ENCODE data around the gene MAT2A. TPM values are rescaled to one million over a fixed set of nuclear protein-coding genes. Genes with fewer than 3 reads are reported as not detected.
"Not testable (repeated sequence)": the region's sequence is repeated elsewhere in the genome, so short reads cannot be mapped to it uniquely, and the experiment has no call there.

The MAT2A gene
- polyA plus RNA-seq, 1 donor: 188 TPM

DNA sequence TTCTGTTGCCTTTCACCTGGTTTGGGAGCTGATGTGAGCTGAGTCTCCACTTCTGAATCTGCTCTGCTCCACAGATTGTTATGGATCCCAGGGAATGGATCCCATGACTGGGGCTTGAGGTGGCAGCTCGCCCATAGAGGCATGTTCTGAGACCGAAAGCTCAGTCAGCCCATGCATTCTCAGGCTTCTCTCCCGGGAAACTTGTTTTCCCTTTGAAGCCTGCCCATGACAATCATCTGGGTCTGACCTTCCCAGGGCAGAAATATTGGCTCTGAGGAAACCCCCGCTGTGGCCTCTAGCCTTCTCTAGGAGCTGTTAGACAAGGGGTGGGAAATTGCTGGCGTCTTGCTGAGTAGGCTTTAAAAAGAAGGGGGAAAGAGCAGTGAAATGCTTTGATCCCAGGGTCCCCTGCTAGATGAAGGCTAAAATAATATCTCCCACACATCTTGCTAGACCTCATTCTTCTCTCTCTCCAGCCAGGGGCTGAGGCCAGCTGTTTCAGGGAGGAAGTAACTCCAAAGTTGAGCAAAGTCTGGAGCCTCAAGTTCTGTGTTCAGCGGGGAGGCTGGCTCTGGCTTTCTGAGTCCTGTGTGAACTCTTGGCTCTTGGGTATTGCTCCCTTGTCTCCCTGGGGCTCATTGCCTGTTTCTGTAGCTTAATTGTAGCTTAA lies 40.4 kb downstream of the MAT2A start:
- no peak for DNase-seq

DNA sequence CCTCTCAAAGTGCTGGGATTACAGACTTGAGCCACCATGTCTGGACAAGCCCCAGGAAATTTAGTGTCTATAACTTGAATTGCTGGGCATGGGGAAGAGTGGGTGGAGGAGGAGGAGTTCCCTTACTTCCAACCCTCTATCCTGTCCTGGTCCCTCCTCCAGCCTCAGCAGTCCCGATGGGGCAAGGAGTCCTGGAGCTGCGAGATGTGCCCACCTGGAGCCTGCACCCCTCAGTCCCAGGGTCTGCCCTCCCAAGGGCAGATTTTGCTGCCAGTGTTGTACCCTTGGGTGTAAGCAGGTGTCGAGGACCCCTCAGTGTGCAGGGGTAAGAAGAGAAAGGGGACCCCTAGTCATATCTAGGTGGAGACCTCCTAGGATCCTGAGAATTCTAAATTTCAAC lies 41.2 kb downstream of the MAT2A start:
- DNase-seq: no peak

DNA sequence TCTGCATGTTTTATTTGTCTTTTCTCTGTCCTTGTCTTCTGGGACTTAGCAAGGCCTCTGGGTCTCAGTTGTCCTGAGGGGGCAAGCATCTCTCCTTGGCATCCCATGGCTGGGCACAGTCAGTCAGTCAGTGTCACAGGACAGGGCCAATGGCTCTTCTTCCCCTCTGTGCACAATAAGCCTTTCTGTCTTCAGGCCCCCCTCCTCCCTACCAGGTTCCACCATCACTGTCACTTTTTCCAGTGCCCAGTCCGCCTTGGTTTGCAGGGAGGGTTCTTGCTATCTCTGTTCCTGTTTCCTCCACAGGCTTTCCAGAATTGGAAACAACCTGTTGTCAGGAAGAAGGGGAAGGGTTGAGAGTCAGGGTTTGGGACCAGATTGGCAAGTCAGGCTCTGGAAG lies 43.5 kb downstream of the MAT2A start:
- no peak for DNase-seq

DNA sequence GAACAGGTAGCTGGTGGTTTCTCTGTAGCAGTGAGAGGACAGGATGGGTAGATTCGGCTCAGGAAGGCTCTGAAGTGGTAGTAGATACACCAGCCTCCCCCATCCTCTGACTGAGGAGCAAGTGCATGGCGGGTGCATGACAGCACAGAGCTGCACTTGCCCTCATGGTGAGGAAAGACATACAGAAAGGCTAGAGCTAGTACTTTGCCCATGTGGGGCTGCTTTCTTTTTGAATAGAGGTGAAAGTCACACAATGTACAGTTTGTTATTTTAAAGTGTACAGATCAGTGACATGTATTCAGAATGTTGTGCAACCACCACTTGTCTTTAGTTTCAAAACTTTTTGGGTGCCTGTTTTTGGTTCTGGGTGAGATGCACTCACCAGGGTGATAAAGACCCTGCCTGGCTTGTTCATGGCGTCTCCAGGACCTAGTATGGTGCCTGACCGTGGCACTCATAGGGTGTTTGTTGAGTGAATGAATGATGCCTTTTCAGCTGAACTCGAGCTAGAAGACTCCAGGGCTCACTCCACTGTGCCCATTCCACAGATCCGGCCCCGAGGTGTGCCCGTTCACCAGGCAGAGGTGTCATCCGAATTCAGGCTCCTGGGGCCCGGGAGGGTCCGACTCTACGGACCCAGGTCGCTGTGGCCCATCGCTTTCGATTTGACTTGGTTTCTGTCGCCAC lies 44.8 kb downstream of the MAT2A start:
- no peak for DNase-seq

DNA sequence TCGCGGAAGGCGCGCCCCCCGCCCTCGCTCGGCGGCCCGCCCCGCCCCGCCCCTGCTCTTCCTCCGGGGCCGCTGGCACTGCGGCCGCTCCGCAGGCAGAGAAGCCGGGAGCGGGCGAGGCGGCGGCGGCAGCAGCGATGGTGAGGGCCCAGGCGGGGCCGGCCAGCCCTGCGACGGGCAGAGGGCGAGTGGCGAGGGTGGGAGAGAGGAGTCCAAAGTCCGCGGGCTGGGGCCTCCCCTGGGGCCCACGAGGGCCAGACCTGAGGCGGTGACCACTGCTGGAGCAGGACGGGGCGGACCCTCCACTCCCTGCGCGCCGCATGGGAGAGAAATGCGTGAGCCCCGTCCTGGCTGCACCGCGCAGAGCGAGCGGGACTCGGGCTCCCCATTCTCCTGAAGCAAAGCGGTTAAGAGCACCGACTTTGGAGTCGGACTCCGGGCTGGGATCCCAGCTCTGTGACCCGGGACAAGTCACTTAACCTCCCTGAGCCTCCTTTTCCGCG lies 45.4 kb downstream of the MAT2A start, which contains the start of gene VAMP5:
Gene VAMP5 (plus strand): TSS at position 78 of the 503 bp plus-strand sequence. CDS start 60 bp downstream, at position 138.
- no peak for DNase-seq

DNA sequence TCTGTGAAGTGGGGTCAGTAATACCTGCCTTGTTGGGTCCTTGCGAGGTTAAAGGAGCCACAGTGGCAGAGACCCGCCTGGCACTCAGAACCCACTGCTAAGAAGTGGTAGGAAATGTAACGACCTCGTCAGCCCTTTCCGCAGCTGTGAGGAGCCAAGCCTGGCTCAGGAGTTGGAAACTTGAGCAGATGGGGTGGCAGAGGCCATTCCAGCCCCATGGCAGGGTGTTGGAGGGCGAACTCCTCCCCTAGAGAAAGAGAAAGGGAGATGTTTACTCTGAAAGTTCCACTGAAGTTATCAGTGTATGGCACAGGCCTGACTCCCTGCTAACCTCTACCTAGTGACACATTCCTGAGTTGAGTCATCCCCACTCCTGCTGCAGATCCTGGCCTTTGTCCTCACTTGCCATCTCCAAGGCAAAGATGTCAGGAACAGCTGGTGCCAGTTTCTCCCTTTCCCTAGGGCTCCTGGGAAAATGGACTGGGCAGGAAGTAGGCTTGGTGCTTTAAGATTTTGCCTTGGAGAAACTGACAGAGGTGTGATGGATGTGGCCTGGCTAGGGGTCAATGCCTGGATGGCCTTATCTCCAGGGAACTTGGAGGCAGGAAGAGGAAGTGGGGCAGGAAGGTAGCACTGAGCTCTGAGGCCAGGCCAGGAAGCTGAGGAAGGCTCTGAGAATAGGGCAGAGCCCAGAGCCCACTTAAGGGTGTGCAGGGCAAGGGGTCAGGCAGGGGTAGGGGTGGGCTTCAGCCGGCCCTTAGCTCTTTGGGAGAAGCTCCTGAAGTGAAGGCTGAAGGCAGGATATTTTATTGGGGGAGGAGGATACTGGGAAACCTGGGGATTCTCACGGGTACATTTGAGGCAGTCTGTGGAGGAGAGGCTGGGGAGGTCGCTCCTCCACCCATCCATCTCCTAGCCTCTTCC lies 46.2 kb downstream of the MAT2A start:
- no peak for DNase-seq

DNA sequence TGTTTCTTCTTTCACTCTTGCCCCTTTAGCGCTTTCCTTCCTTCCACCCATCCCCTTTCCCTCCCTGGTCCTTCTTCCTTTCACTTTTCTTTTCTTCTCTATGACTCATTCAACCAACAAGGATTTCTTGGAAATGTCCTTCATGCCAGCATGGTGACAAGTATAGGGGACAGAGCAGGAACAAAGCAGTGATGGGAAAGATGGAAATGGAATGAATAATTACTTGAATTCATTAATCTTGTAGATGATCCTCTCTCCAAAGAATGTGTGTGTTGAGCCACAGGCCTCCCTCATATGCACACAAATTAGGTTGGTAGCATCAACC lies 46.8 kb downstream of the MAT2A start:
- DNase-seq: no peak

DNA sequence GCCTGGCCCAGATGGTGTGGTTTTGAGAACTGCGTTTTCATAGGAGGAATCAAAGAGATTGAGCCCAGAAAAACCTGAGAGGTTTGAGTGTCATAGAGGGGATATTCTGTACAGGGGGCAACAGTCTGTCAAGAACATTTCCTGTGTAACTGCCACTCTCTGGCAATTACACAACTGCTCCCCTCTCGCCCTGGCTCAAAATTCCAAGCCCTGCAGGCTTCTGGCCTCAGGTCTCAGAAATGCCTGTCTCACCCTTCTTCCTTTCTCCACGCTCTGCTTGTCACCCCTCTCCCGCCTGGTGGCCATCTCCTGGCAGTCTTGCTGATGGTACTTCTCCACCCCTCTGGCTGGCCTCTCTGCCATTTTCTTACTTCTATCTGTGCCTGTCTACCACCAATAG lies 49.3 kb downstream of the MAT2A start:
- no peak for DNase-seq

DNA sequence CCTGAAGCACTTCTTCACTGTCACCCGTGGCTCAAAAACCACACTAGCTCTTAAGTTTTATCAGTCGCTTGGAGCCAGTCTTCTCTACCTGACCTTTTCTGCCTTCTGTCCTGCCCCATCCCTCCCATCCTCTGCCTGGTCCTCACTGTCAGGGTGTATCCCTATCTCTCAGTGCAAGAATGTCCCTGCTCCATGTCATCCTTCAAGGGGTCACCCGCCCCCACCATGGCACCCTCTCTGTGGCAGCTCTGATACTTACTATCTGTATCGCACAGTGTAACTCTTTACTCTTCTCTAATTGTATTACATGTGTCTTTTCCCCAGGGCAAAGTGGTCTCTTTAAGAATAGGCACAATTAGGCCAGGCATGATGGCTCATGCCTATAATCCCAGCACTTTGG lies 49.7 kb downstream of the MAT2A start:
- no peak for DNase-seq

DNA sequence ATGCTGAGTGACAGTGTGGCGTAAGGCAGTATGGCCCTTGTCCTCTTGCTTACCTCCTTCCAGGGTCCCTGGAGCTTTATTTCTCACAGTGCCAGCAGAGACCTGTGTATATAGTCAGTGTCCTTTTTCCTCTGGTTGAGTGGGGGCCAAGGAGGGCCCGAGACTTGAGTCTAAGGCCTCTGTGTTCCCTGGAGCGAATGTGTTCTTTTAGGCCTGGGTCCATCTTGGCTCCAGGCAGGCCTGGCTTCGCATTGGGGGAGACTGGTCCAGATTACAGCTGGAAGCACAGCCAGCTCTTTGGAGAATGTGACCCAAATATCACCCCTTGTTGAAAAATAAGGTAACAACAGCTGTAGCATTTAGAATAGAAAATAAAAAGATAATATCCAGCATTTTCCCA lies 50.2 kb downstream of the MAT2A start:
- no peak for DNase-seq

DNA sequence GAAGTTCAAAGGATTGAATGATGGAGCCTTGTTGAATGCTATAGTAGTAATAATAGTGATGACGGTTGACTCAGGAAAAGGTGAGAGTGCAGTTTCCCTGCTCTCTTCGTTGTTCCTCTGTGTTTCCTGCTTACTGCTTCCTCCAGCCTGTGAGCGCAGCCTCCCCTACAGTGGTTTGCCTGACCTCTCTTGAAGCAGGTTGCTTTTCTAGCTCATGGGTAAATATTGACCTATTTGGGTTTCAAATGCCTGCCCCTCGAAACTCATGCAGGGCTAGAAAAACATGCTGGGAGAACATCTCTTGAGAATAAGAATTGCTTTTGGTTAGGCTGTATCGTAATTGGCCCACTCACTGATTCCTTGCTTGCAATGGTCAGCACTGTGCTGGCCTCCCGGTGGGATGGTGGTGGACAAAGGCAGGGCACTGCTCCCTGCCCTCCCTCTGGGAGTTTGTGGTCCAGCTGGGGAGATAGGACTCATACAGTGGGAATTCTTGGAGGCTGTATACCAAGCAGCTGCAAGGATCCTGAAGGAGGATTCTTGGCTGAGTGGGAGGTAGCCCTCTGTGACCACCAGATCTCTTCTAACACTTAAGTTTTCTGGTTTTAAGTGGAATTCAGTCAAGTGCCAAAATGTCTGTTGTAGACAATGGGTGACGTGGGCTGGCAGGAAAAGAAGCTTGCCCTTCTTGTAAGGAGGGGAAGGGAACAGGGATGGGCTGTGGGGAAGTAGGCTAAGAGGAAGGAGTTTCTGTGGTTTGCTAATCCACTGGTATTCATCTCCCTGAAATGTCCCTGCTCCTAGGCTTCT lies 51.2 kb downstream of the MAT2A start:
- DNase-seq: no peak

DNA sequence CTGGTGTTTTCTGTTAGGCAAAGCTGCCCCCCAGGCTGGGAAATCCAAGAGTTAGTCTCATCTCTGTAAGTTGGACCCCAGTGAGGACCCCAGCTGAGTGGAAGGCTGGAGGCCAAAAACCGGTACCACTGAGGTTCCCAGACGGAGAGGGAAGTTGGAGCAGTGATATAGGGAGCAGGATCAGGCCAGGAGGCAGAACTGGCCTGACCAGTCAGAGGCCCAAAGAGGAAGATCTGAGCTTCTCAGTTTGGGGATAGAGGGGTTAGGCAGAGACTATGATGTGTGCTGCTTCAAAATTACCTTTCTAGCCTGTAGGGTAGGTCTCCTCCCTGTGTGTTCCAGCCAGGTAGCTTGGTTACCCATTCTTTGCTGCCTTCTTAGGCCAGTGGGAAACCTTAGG lies 52.0 kb downstream of the MAT2A start:
- no peak for DNase-seq

DNA sequence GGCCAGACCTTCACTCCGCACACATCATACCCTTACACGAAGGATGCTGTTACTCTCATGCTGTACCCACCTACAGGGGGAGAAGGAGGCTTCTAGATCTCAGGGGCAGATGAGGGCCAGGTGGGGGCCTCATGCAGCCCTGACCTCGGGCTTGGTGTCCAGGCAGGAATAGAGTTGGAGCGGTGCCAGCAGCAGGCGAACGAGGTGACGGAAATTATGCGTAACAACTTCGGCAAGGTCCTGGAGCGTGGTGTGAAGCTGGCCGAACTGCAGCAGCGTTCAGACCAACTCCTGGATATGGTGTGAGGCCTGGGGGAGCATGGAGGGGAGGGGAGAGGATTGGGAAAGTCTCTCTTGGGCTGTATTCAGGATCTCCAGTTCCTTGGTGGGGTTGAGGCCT lies 52.6 kb downstream of the MAT2A start:
- no peak for DNase-seq

DNA sequence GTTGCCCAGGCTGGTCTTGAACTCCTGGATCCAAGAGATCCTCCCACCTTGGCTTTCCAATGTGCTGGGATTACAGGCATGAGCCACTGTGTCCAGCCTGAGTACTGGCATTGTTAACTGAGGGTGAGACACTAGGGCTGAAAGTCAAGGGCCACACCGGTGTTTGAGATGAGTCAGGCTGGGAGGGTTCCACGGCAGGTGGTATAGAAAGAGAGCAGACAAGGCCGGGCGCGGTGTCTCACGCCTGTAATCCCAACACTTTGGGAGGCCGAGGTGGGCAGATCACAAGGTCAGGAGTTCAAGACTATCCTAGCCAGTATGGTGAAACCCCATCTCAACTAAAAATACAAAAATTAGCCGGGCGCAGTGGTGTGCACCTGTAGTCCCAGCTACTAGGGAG lies 53.3 kb downstream of the MAT2A start:
- not testable (repeated sequence) for DNase-seq

DNA sequence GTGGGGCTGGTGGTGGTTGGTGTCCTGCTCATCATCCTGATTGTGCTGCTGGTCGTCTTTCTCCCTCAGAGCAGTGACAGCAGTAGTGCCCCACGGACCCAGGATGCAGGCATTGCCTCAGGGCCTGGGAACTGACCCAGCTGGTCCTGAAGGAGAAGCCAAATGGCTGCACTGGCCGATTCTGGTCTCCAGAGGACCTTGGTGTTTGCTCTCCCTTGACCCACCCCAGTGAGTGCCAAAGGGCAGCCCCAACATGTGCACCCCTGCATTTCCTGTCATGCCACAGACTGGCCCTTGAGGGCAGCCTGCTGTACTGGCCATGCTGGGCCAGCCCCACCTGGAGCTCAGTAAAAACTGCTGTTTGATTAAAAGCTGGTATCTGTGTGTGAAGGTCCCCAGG lies 54.1 kb downstream of the MAT2A start:
- DNase-seq: no peak

Other genes with a start within 250 kb of the MAT2A start
- 65.4 TPM for gene TGOLN2, start 211.2 kb upstream of the MAT2A start, polyA plus RNA-seq (ENCODE audit: insufficient read length)
- 14.6 TPM for gene RETSAT, start 184.6 kb upstream of the MAT2A start, polyA plus RNA-seq (ENCODE audit: insufficient read length)
- 17.5 TPM for gene ELMOD3, start 184.4 kb upstream of the MAT2A start, polyA plus RNA-seq (ENCODE audit: insufficient read length)
- gene CAPG, start 128.8 kb upstream of the MAT2A start, polyA plus RNA-seq (ENCODE audit: insufficient read length): 16.8 TPM
- 0.89 TPM for gene SH2D6, start 120.5 kb upstream of the MAT2A start, polyA plus RNA-seq (ENCODE audit: insufficient read length)
- gene GGCX, start 22.3 kb downstream of the MAT2A start, polyA plus RNA-seq (ENCODE audit: insufficient read length): 22.6 TPM
- 12.5 TPM for gene VAMP8, start 38.4 kb downstream of the MAT2A start, polyA plus RNA-seq (ENCODE audit: insufficient read length)
- 54.7 TPM for gene VAMP5, start 45.3 kb downstream of the MAT2A start, polyA plus RNA-seq (ENCODE audit: insufficient read length)
- 49.1 TPM for gene RNF181, start 56.6 kb downstream of the MAT2A start, polyA plus RNA-seq (ENCODE audit: insufficient read length)
- gene TMEM150A, start 63.5 kb downstream of the MAT2A start, polyA plus RNA-seq (ENCODE audit: insufficient read length): 11.7 TPM
- gene C2orf68, start 72.9 kb downstream of the MAT2A start, polyA plus RNA-seq (ENCODE audit: insufficient read length): 57.5 TPM
- 36.5 TPM for gene USP39, start 77.0 kb downstream of the MAT2A start, polyA plus RNA-seq (ENCODE audit: insufficient read length)
- 0.08 TPM for gene SFTPB, start 129.0 kb downstream of the MAT2A start, polyA plus RNA-seq (ENCODE audit: insufficient read length)
- gene GNLY, start 155.2 kb downstream of the MAT2A start, polyA plus RNA-seq (ENCODE audit: insufficient read length): 0.77 TPM
- gene ATOH8, start 214.8 kb downstream of the MAT2A start, polyA plus RNA-seq (ENCODE audit: insufficient read length): 25.6 TPM